Stomach (tissue), 9 donors: ENCODE data around the gene SYNE4. TPM values are rescaled to one million over a fixed set of nuclear protein-coding genes. Genes with fewer than 3 reads are reported as not detected.

Experiments
- DNase-seq, 2 donors: peaks; one replicate each; pipeline versions ENCODE4 v3.0.0 to v3.0.0-alpha.2; 2013 to 2019
- H3K27ac ChIP-seq, 5 donors: fragments of 200-600 bp in 4 of 5; sonication (generic) in 4 of 5; one replicate each; pipeline ENCODE4 v1.5.1; 2013 to 2019; ENCODE audit warnings: mild to moderate bottlenecking in 1 of 5, moderate library complexity in 1 of 5
- H3K27me3 ChIP-seq, 3 donors: fragments of 200-600 bp; sonication (generic); one replicate each; pipeline ENCODE4 v1.5.1; 2017 to 2019; ENCODE audit warnings: mixed run types in 1 of 3
- H3K36me3 ChIP-seq, 4 donors: fragments of 200-600 bp; sonication (generic); 1 replicate in 3 of 4; 2 replicates in 1 of 4; pipeline ENCODE4 v1.5.1; 2016 to 2019
- H3K4me1 ChIP-seq, 4 donors: fragments of 200-600 bp; sonication (generic); one replicate each; pipeline ENCODE4 v1.5.1; 2016 to 2019
- H3K4me3 ChIP-seq, 4 donors: fragments of 200-600 bp; sonication (generic) in 3 of 4; one replicate each; pipeline ENCODE4 v1.5.1; 2016 to 2019; ENCODE audit warnings: mild to moderate bottlenecking in 1 of 4
- H3K9me3 ChIP-seq, 4 donors: fragments of 200-600 bp; sonication (generic); one replicate each; pipeline ENCODE4 v1.5.1; 2016 to 2019
- CTCF ChIP-seq, 7 experiments: fragments of 450-650 bp in 4 of 7; fragments of 200-600 bp in 3 of 7; sonication (generic) in 3 of 7; IDR thresholded peaks; one replicate each; pipeline ENCODE4 v1.5.1; 2016 to 2019; ENCODE audit warnings: antibody characterized with exemption in 7 of 7, control low read depth in 2 of 7, mild to moderate bottlenecking in 1 of 7
- EP300 ChIP-seq: sonication (generic); formaldehyde crosslinking; IDR thresholded peaks from one replicate; pipeline ENCODE4 v1.6.1; 2017; ENCODE audit warnings: antibody characterized with exemption
- POLR2A ChIP-seq, 4 donors: fragments of 450-650 bp; IDR thresholded peaks; one replicate each; pipeline ENCODE4 v1.6.1; 2016; ENCODE audit warnings: antibody characterized with exemption in 4 of 4, control low read depth in 2 of 4, mild to moderate bottlenecking in 1 of 4, moderate library complexity in 1 of 4
- POLR2AphosphoS5 ChIP-seq, 3 donors: sonication (generic); formaldehyde crosslinking; IDR thresholded peaks; one replicate each; pipeline ENCODE4 v1.6.1; 2016; ENCODE audit warnings: antibody characterized with exemption in 3 of 3
- WGBS, 5 donors: extraction: QIAGEN DNeasy Blood & Tissue Kit in 3 of 5; methylation state at CpG; one replicate each; pipeline versions ENCODE4 v1.1.5 to v1.1.7; 2013 to 2018; 5-methylcytosine and 5-hydroxymethylcytosine counted together
- intact Hi-C: fragments of 100-400 bp; cut with DNase I; formaldehyde crosslinking; loops from one replicate; pipeline ENCODE4 v1.15.1; 2023; ENCODE audit warnings: low total_unique reads
- polyA plus RNA-seq, 3 donors: library from polyadenylated mRNA; stranded (reverse); fragments of 200-250 nt; gene quantifications; one replicate each; pipeline ENCODE4 v1.2.3, GENCODE V29; 2013
- total RNA-seq, 5 donors: library from RNA; depleted of rRNA; stranded (reverse); fragments of >200 nt; gene quantifications; one replicate each; pipeline versions ENCODE4 v1.1.0 to v1.2.3, GENCODE V29; 2014 to 2016
- donor health status: healthy with polysubstance abuse.
- donor health status: Bipolar disorder and iron deficiency.
- donor health status: healthy.

SYNE4 gene
- total and polyA plus RNA-seq, 8 donors: 1.3 to 11.2 (median 4.6) TPM; not detected in 1

GRCh38 chr19:36051637-36052036, 43.0 kb upstream of the SYNE4 start:
- intact Hi-C loops: no loop called here
- H3K27me3 ChIP-seq: no peaks in the 10 kb centered on the region

GRCh38 chr19:36051236-36051635, 42.6 kb upstream of the SYNE4 start:
- H3K9me3 ChIP-seq: no peaks in the 10 kb centered on the region
- H3K27me3 ChIP-seq: no peaks in the 10 kb centered on the region
- TF ChIP-seq CTCF (IDR thresholded peaks at IDR 0.05) (peak in 2 of 7 experiments; percentile 17 to 27), POLR2A (IDR thresholded peaks at IDR 0.05) (no peak), POLR2AphosphoS5 (IDR thresholded peaks at IDR 0.05) (no peak)
- peak overlapping the region in 1 of 5 donors; percentile 96 for H3K27ac ChIP-seq
- intact Hi-C loops: no loop called here
- H3K36me3 ChIP-seq: no peaks in the 10 kb centered on the region
- H3K4me1 ChIP-seq: peaks cover 11 to 32% (median 27%) of the 10 kb centered on the region in 4 donors
- peak in 1 of 2 donors; percentile 58 for DNase-seq
- no peak overlapping the region for H3K4me3 ChIP-seq
- 36 to 47% (median 42%) methylated on average over 3 of the region's 3 CpGs for WGBS, 5 donors

More at GRCh38 chr19:36051637-36052036, 43.0 kb upstream of the SYNE4 start:
- WGBS, 5 donors: 86 to 95% (median 90%) methylated on average over 4 of the region's 4 CpGs
- Histone ChIP-seq H3K4me3 (no peak overlapping the region), H3K36me3 (no peaks in the 10 kb centered on the region), H3K4me1 (peaks cover 11 to 28% (median 25%) of the 10 kb centered on the region in 4 donors), H3K27ac (peak overlapping the region in 1 of 5 donors; percentile 96), H3K9me3 (no peaks in the 10 kb centered on the region)
- no peak for DNase-seq
- TF ChIP-seq POLR2AphosphoS5 (IDR thresholded peaks at IDR 0.05) (no peak), CTCF (IDR thresholded peaks at IDR 0.05) (no peak), POLR2A (IDR thresholded peaks at IDR 0.05) (no peak), EP300 (no peak)

- H3K4me3 ChIP-seq: no peak overlapping the region
- no peak for DNase-seq
- peaks cover 0 to 24% (median 18%) of the 10 kb centered on the region in 4 donors for H3K4me1 ChIP-seq
- intact Hi-C loops: no loop called here
- TF ChIP-seq EP300 (no peak), POLR2AphosphoS5 (IDR thresholded peaks at IDR 0.05) (no peak), CTCF (IDR thresholded peaks at IDR 0.05) (no peak), POLR2A (IDR thresholded peaks at IDR 0.05) (no peak)
- H3K9me3 ChIP-seq: no peaks in the 10 kb centered on the region
- no peaks in the 10 kb centered on the region for H3K36me3 ChIP-seq
- 93 to 97% (median 94%) methylated on average over 4 of the region's 4 CpGs for WGBS, 5 donors
- H3K27me3 ChIP-seq: no peaks in the 10 kb centered on the region
- no peak overlapping the region for H3K27ac ChIP-seq
Observed at GRCh38 chr19:36049080-36049698, 40.6 kb upstream of the SYNE4 start.

GRCh38 chr19:36047835-36048234, 39.2 kb upstream of the SYNE4 start:
- intact Hi-C loops: no loop called here
- TF ChIP-seq POLR2A (IDR thresholded peaks at IDR 0.05): no peak
- no peak for TF ChIP-seq POLR2AphosphoS5 (IDR thresholded peaks at IDR 0.05)
- TF ChIP-seq CTCF (IDR thresholded peaks at IDR 0.05): no peak
- TF ChIP-seq EP300: no peak
- no peak overlapping the region for H3K27ac ChIP-seq

More at GRCh38 chr19:36047835-36048234, 39.2 kb upstream of the SYNE4 start:
- H3K9me3 ChIP-seq: no peaks in the 10 kb centered on the region
- no peaks in the 10 kb centered on the region for H3K36me3 ChIP-seq
- H3K27me3 ChIP-seq: no peaks in the 10 kb centered on the region
- no peak overlapping the region for H3K4me3 ChIP-seq
- peaks cover 0 to 21% (median 10%) of the 10 kb centered on the region in 4 donors for H3K4me1 ChIP-seq
- no peak for DNase-seq
